Stomach (tissue), 9 donors: ENCODE measurements around the gene CNTROB. TPM values are rescaled to one million over a fixed set of nuclear protein-coding genes. Genes with fewer than 3 reads are reported as not detected.

ENCODE experiments used
- DNase-seq, 2 donors: peaks; one replicate each; pipeline versions ENCODE4 v3.0.0 to v3.0.0-alpha.2; 2013 to 2019
- H3K27ac ChIP-seq, 5 donors: fragments of 200-600 bp in 4 of 5; sonication (generic) in 4 of 5; one replicate each; pipeline ENCODE4 v1.5.1; 2013 to 2019; ENCODE audit warnings: mild to moderate bottlenecking in 1 of 5, moderate library complexity in 1 of 5
- H3K27me3 ChIP-seq, 3 donors: fragments of 200-600 bp; sonication (generic); one replicate each; pipeline ENCODE4 v1.5.1; 2017 to 2019; ENCODE audit warnings: mixed run types in 1 of 3
- H3K36me3 ChIP-seq, 4 donors: fragments of 200-600 bp; sonication (generic); 1 replicate in 3 of 4; 2 replicates in 1 of 4; pipeline ENCODE4 v1.5.1; 2016 to 2019
- H3K4me1 ChIP-seq, 4 donors: fragments of 200-600 bp; sonication (generic); one replicate each; pipeline ENCODE4 v1.5.1; 2016 to 2019
- H3K4me3 ChIP-seq, 4 donors: fragments of 200-600 bp; sonication (generic) in 3 of 4; one replicate each; pipeline ENCODE4 v1.5.1; 2016 to 2019; ENCODE audit warnings: mild to moderate bottlenecking in 1 of 4
- H3K9me3 ChIP-seq, 4 donors: fragments of 200-600 bp; sonication (generic); one replicate each; pipeline ENCODE4 v1.5.1; 2016 to 2019
- EP300 ChIP-seq: sonication (generic); formaldehyde crosslinking; IDR thresholded peaks from one replicate; pipeline ENCODE4 v1.6.1; 2017; ENCODE audit warnings: antibody characterized with exemption
- POLR2A ChIP-seq, 4 donors: fragments of 450-650 bp; IDR thresholded peaks; one replicate each; pipeline ENCODE4 v1.6.1; 2016; ENCODE audit warnings: antibody characterized with exemption in 4 of 4, control low read depth in 2 of 4, mild to moderate bottlenecking in 1 of 4, moderate library complexity in 1 of 4
- POLR2AphosphoS5 ChIP-seq, 3 donors: sonication (generic); formaldehyde crosslinking; IDR thresholded peaks; one replicate each; pipeline ENCODE4 v1.6.1; 2016; ENCODE audit warnings: antibody characterized with exemption in 3 of 3
- WGBS, 5 donors: extraction: QIAGEN DNeasy Blood & Tissue Kit in 3 of 5; methylation state at CpG; one replicate each; pipeline versions ENCODE4 v1.1.5 to v1.1.7; 2013 to 2018; 5-methylcytosine and 5-hydroxymethylcytosine counted together
- intact Hi-C: fragments of 100-400 bp; cut with DNase I; formaldehyde crosslinking; loops from one replicate; pipeline ENCODE4 v1.15.1; 2023; ENCODE audit warnings: low total_unique reads
- polyA plus RNA-seq, 3 donors: library from polyadenylated mRNA; stranded (reverse); fragments of 200-250 nt; gene quantifications; one replicate each; pipeline ENCODE4 v1.2.3, GENCODE V29; 2013
- total RNA-seq, 5 donors: library from RNA; depleted of rRNA; stranded (reverse); fragments of >200 nt; gene quantifications; one replicate each; pipeline versions ENCODE4 v1.1.0 to v1.2.3, GENCODE V29; 2014 to 2016
- TF ChIP-seq, protein P1 (sequence below), 7 experiments: fragments of 450-650 bp in 4 of 7; fragments of 200-600 bp in 3 of 7; sonication (generic) in 3 of 7; IDR thresholded peaks; one replicate each; pipeline ENCODE4 v1.5.1; 2016 to 2019; ENCODE audit warnings: antibody characterized with exemption in 7 of 7, control low read depth in 2 of 7, mild to moderate bottlenecking in 1 of 7
- donor health status: healthy with polysubstance abuse.
- donor health status: Bipolar disorder and iron deficiency.
- donor health status: healthy.

The CNTROB gene
- total and polyA plus RNA-seq, 8 donors = 12.9 to 146 (median 25.7) TPM

DNA sequence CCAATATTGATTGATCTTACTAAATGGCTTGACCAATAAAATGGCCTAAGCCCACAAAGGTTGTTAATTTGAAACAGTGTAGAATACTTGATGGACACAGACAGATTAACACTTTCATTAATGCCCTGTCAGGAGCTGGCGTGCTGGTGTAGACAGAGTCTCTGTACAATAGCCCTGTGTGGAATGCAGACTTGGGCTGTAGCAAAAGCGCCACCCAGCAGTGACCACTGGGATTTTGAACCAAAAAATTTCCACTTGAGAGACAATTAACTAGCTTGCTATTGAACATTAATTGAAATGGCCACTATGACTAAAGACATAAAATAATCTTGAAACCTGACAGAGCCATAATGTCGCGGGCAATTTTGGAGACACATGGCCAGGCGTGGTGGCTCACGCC is 50.7 kb downstream of the CNTROB start:
- no peaks in the 10 kb centered on the region for H3K4me1 ChIP-seq
- peaks cover 0 to 25% (median 0%) of the 10 kb centered on the region in 3 donors for H3K27me3 ChIP-seq
- H3K9me3 ChIP-seq = no peaks in the 10 kb centered on the region
- DNase-seq = no peak
- TF ChIP-seq, protein P1, sequence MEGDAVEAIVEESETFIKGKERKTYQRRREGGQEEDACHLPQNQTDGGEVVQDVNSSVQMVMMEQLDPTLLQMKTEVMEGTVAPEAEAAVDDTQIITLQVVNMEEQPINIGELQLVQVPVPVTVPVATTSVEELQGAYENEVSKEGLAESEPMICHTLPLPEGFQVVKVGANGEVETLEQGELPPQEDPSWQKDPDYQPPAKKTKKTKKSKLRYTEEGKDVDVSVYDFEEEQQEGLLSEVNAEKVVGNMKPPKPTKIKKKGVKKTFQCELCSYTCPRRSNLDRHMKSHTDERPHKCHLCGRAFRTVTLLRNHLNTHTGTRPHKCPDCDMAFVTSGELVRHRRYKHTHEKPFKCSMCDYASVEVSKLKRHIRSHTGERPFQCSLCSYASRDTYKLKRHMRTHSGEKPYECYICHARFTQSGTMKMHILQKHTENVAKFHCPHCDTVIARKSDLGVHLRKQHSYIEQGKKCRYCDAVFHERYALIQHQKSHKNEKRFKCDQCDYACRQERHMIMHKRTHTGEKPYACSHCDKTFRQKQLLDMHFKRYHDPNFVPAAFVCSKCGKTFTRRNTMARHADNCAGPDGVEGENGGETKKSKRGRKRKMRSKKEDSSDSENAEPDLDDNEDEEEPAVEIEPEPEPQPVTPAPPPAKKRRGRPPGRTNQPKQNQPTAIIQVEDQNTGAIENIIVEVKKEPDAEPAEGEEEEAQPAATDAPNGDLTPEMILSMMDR (IDR thresholded peaks at IDR 0.05) = no peak
- TF ChIP-seq POLR2AphosphoS5 (IDR thresholded peaks at IDR 0.05) (no peak), POLR2A (IDR thresholded peaks at IDR 0.05) (no peak), EP300 (no peak)
- no peaks in the 10 kb centered on the region for H3K36me3 ChIP-seq
- no peak overlapping the region for H3K27ac ChIP-seq
- 79 to 84% (median 82%) methylated on average over 6 of the region's 6 CpGs for WGBS, 5 donors
- intact Hi-C loops = loop anchor here (10.0 kb wide), 1 partner anchor 88 kb away; no protein-coding TSS in a partner anchor
- no peak overlapping the region for H3K4me3 ChIP-seq

DNA sequence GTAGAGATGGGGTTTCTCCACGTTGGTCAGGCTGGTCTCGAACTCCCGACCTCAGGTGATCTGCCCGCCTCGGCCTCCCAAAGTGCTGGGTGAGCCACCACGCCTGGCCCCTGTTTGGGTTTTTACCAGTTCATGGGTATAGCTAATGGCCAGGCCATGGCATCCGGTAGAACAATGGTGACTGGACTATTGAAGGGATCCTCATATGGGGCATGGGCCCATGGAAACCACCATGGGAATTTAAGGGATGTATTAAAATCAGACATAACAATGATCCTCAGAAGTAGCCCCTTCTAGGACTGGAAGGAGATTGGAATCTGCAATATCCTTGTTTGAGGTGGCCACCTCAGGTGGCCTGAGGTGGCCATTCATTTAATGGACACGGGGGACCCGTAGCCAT is 52.9 kb downstream of the CNTROB start:
- H3K27ac ChIP-seq = no peak overlapping the region
- DNase-seq = no peak
- TF ChIP-seq, protein P1 (IDR thresholded peaks at IDR 0.05) = no peak
- no peak for TF ChIP-seq EP300
- no peak for TF ChIP-seq POLR2A (IDR thresholded peaks at IDR 0.05)
- TF ChIP-seq POLR2AphosphoS5 (IDR thresholded peaks at IDR 0.05) = no peak
- intact Hi-C loops = loop anchor here (10.0 kb wide), 1 partner anchor 90 kb away; no protein-coding TSS in a partner anchor
- H3K9me3 ChIP-seq = no peaks in the 10 kb centered on the region
- WGBS, 5 donors = 87 to 95% (median 88%) methylated on average over 9 of the region's 9 CpGs
- H3K4me3 ChIP-seq = no peak overlapping the region
- peaks cover 0 to 8% (median 5%) of the 10 kb centered on the region in 4 donors for H3K4me1 ChIP-seq
- peaks cover 0 to 26% (median 0%) of the 10 kb centered on the region in 3 donors for H3K27me3 ChIP-seq
- H3K36me3 ChIP-seq = no peaks in the 10 kb centered on the region

DNA sequence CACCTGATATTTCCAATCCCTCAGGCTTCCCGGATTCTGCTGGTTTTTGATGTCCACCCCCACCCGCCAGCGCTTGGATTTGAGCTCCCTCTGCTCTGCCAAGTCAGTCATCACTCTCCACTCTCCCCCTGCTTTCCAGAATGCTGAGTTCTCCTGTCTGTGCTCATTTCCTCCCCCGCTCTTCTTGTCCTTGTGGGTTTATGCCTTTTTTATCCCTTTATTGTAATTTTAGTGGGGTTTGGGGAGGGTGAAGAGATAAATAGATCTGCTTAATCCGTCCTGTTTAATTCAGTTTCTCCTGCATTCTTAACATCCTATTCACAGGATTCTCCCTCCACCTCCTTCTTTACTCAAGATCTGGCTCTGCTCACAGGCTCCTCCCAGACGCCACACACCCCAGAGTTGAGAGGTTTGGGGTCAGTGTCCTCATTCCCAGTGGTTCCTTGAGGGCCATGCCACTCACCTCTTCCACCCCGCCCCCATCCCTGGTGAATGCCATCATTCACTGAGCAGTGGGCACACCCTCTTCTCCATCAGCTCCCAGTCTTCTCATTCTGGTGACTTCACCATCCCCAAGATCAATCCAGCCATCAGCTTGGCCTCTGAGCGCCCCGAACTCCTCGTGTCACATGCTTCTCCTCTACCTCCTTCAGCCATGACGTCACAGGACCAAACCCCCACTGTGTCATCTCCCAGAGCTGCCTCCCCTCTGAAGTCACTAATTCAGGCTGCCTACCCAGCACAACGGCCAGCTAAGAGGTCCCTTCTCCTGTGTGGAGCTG is 55.3 kb downstream of the CNTROB start:
- H3K4me1 ChIP-seq = peaks cover 0 to 16% (median 13%) of the 10 kb centered on the region in 4 donors
- whole genome bisulfite sequencing, 5 donors = 67 to 78% (median 75%) methylated on average over 12 of the region's 12 CpGs
- TF ChIP-seq POLR2AphosphoS5 (IDR thresholded peaks at IDR 0.05) = no peak
- TF ChIP-seq EP300 = no peak
- TF ChIP-seq, protein P1 (IDR thresholded peaks at IDR 0.05) = no peak
- TF ChIP-seq POLR2A (IDR thresholded peaks at IDR 0.05) = no peak
- intact Hi-C loops = loop anchor here (10.0 kb wide), 1 partner anchor 93 kb away; no protein-coding TSS in a partner anchor
- H3K27me3 ChIP-seq = peaks cover 0 to 19% (median 0%) of the 10 kb centered on the region in 3 donors
- no peak overlapping the region for H3K4me3 ChIP-seq
- H3K36me3 ChIP-seq = no peaks in the 10 kb centered on the region
- H3K9me3 ChIP-seq = no peaks in the 10 kb centered on the region
- DNase-seq = peak in 1 of 2 donors; percentile 48
- no peak overlapping the region for H3K27ac ChIP-seq

DNA sequence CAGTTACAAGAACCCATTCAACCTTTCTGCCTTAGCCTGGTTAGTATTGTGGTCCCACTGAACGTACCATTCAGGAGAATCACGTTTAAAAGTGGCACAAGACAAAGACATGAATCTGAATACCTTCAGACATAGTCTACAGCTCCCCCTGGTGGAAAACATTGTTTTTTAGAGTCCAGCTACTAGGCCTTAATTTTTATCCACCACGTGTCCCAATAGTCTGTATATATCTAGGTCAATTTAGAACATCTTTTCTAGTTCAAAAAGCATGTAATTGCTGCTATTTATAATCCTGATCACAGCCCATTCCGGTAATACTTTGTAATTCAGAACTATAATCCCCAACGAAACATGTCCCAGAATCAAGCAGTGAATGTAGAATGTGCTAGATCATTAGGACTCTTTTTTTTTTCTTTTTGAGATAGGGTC is 56.8 kb downstream of the CNTROB start:
- Histone ChIP-seq H3K36me3 (no peaks in the 10 kb centered on the region), H3K27ac (no peak overlapping the region), H3K4me3 (no peak overlapping the region), H3K4me1 (peaks cover 0 to 16% (median 13%) of the 10 kb centered on the region in 4 donors), H3K9me3 (no peaks in the 10 kb centered on the region), H3K27me3 (peaks cover 0 to 16% (median 0%) of the 10 kb centered on the region in 3 donors)
- DNase-seq = peak in 1 of 2 donors; percentile 93
- WGBS, 5 donors = 13 to 21% (median 16%) methylated on average over 5 of the region's 5 CpGs
- intact Hi-C loops = loop anchor here (10.0 kb wide), 1 partner anchor 94 kb away; no protein-coding TSS in a partner anchor
- TF ChIP-seq EP300 (no peak), POLR2A (IDR thresholded peaks at IDR 0.05) (no peak), POLR2AphosphoS5 (IDR thresholded peaks at IDR 0.05) (peak in 1 of 3 donors; percentile 19)
- TF ChIP-seq, protein P1 (IDR thresholded peaks at IDR 0.05) = peak in 5 of 7 experiments; percentile 46 to 83 (median 68)
